Activated naive CD4-positive, alpha-beta T cell treated with anti-CD3 and anti-CD28 coated beads, Interleukin-2, amount 50 U/mL, for 24 hours (primary cell): Measurements from ENCODE around the gene CCM2.
"Not testable (repeated sequence)": the region's sequence is repeated elsewhere in the genome, so short reads cannot be mapped to it uniquely, and the experiment has no call there.

Experiments
- H3K27ac Mint-ChIP-seq: one replicate; pipeline ENCODE4 v1.8.0; 2021; ENCODE audit warnings: mild to moderate bottlenecking, mixed read lengths
- H3K27me3 Mint-ChIP-seq: one replicate; pipeline ENCODE4 v1.8.0; 2021; ENCODE audit warnings: mixed read lengths
- H3K36me3 Mint-ChIP-seq: one replicate; pipeline ENCODE4 v1.8.0; 2021; ENCODE audit warnings: mixed read lengths
- H3K4me1 Mint-ChIP-seq: one replicate; pipeline ENCODE4 v1.8.0; 2021; ENCODE audit warnings: mixed read lengths
- H3K4me3 Mint-ChIP-seq: one replicate; pipeline ENCODE4 v1.8.0; 2021; ENCODE audit warnings: mild to moderate bottlenecking, mixed read lengths
- H3K9me3 Mint-ChIP-seq: one replicate; pipeline ENCODE4 v1.8.0; 2021; ENCODE audit warnings: mixed read lengths

Gene CCM2

DNA sequence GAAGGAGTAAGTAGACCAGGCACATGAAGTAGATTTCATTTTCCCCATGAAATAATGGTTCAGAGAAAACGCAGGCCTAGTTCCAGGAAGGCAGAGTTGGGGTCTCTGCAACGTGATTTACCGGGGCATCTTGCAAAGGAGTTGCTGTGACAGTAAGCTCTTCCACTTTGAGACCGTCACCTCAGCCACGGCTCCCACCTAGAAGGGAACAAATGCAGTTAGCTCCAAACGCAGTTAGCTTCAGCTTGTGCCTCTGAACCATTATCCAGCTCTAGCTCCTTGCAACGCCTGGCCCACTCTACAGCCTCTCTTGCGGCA is 14.1 kb upstream of the CCM2 start:
- Mint-ChIP-seq H3K4me1 (peaks cover 53% of the 10 kb centered on the region), H3K36me3 (peaks cover 37% of the 10 kb centered on the region), H3K4me3 (peak overlapping the region; percentile 98), H3K9me3 (no peaks in the 10 kb centered on the region), H3K27ac (peak overlapping the region; percentile 100), H3K27me3 (no peaks in the 10 kb centered on the region)

DNA sequence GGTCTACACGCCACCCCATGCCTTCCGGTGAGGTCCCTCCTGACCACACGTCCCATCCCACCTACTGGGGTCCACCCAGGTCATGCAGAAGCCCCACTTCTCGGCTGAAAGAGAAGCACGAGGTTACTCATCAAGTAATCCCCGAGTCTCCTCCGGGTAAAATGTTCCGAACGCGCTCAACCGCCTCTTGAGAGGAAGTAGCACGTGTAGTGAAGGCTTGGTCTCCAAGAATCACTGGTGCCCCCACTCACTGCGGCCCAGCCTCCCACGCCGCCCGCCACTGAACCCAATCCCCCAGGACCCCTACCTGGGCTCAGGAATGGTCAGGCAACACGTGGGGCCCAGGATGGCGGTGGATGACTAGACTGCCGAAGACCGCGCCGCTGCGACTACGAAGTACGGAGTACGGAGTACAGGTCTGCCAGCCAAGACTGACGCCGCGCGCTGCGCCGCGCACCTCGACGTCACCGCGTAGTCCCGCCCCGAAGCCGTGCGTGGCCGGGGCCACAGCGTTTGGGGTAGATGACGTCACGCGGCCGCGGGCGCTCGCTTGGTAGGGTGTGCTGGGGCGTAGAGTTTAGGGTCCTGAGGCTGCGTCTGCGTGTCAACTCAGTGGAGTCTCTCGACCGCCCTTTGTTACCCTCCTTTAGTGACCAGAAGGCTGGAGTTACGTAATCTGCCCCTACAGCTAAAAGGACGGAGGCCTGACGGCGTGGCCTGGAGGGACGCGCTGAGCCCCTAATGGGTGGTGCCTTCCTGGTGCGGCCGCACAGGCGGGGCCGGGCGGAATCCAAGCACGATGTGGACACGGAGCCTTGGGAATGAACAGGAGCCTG is 13.6 kb upstream of the CCM2 start:
- Mint-ChIP-seq H3K27me3 (no peaks in the 10 kb centered on the region), H3K4me3 (peak overlapping the region; percentile 98), H3K9me3 (no peaks in the 10 kb centered on the region), H3K27ac (peak overlapping the region; percentile 100), H3K36me3 (peaks cover 36% of the 10 kb centered on the region), H3K4me1 (peaks cover 47% of the 10 kb centered on the region)

- H3K36me3 Mint-ChIP-seq, result peaks cover 35% of the 10 kb centered on the region
- no peaks in the 10 kb centered on the region for H3K27me3 Mint-ChIP-seq
- H3K4me1 Mint-ChIP-seq, result peaks cover 42% of the 10 kb centered on the region
- H3K27ac Mint-ChIP-seq, result no peak overlapping the region
- peak overlapping the region; percentile 98 for H3K4me3 Mint-ChIP-seq
- no peaks in the 10 kb centered on the region for H3K9me3 Mint-ChIP-seq
Measured at GRCh38 chr7:44987457-44987856, 12.5 kb upstream of the CCM2 start.

DNA sequence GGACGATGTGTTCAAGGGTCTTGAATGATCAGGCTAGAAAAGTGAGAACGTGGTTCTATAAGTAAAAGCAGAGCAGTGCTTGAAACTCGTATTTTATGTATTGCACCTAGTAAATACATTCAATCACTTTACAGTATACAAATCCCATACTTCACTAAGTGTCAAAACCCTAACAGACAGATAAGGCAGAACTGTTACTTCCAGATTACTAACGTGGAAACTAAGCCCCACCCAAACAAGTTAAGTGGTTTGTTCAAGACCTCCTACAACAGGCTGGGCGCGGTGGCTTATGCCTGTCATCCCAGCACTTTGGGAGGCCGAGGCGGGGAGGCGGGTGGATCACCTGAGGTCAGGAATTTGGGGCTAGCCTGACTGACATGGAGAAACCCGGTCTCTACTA is 12.0 kb upstream of the CCM2 start:
- Mint-ChIP-seq H3K36me3 (peaks cover 31% of the 10 kb centered on the region), H3K27ac (no peak overlapping the region), H3K27me3 (no peaks in the 10 kb centered on the region), H3K4me1 (peaks cover 36% of the 10 kb centered on the region), H3K9me3 (no peaks in the 10 kb centered on the region), H3K4me3 (peak overlapping the region; percentile 98)

DNA sequence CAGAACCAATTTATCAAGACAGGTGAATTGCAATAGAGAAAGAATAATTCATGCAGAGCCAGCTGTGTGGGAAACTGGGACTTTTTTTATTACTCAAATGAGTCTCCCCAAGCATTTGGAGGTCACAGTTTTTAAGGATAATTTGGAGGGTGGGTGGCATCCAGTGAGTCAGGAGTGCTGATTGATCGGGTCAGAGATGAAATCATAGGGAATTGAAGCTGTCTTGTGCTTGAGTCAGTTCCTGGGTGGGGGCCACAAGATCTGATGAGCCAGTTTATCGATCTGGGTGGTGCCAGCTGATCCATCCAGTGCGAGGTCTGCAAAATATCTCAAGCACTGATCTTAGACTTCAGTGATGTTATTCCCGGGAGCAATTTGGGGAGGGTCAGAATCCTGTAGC is 11.3 kb upstream of the CCM2 start:
- Mint-ChIP-seq H3K36me3 (peaks cover 24% of the 10 kb centered on the region), H3K4me3 (no peak overlapping the region), H3K9me3 (no peaks in the 10 kb centered on the region), H3K27ac (no peak overlapping the region), H3K27me3 (no peaks in the 10 kb centered on the region), H3K4me1 (peaks cover 29% of the 10 kb centered on the region)

DNA sequence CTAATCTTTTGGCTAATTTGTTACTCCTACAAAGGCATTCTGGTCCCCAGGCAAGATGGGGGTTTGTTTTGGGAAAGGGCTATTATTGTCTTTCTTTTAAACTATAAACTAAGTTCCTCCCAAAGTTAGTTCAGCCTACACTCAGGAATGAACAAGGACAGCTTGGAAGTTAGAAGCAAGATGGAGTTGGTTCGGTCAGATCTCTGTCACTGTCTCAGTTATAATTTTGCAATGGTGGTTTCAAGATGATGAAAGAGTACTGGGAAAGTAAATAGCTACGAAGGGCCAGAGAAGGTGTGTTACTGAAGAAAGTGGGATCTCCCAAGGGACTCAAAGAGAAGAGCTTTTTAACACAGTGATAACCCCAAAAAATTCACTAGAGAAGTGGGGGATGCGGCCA is 10.9 kb upstream of the CCM2 start:
- no peaks in the 10 kb centered on the region for H3K9me3 Mint-ChIP-seq
- H3K36me3 Mint-ChIP-seq, result peaks cover 21% of the 10 kb centered on the region
- no peak overlapping the region for H3K4me3 Mint-ChIP-seq
- no peak overlapping the region for H3K27ac Mint-ChIP-seq
- H3K27me3 Mint-ChIP-seq, result no peaks in the 10 kb centered on the region
- peaks cover 25% of the 10 kb centered on the region for H3K4me1 Mint-ChIP-seq

DNA sequence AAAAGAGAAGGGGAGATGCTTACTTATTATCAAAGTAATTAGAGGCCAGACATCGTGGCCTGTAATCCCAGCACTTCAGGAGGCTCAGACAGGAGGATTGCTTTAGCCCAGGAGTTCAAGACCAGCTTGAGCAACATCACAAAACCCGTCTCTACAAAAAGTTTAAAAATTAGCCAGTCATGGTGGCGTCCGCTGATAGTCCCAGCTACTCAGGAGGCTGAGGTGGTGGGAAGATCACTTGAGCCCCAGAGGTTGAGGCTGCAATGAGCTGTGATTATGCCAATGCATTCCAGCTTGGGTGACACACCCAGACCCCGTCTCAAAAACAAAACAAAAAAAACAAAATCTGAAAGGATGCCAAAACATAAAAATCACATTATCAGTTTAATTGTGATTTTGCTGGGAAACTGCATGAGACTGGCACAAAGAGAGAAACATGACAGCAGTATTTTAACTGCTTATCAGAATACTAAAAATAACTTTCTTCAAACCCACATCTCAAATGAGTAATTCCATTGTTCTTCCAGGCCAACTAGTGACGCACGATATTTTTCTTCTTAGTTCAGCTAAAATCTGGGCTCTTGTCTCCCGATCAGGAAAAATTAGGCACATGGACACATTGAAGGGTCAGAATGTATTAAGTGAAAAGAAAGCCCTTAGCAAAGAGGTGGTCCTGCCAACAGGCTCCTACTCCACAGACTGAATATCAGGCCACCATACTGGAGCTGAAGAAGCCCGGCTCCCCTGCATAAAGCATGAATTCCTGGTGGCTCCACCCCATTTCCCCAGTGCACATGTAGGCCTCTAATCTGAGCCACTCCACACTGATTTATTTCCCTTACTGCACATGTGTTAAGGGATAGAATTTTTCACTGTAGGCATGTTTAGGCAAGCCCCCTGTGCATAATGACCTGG is 9.6 kb upstream of the CCM2 start:
- Mint-ChIP-seq H3K9me3 (no peaks in the 10 kb centered on the region), H3K4me1 (peaks cover 26% of the 10 kb centered on the region), H3K27me3 (no peaks in the 10 kb centered on the region), H3K36me3 (peaks cover 8% of the 10 kb centered on the region), H3K27ac (no peak overlapping the region), H3K4me3 (no peak overlapping the region)

DNA sequence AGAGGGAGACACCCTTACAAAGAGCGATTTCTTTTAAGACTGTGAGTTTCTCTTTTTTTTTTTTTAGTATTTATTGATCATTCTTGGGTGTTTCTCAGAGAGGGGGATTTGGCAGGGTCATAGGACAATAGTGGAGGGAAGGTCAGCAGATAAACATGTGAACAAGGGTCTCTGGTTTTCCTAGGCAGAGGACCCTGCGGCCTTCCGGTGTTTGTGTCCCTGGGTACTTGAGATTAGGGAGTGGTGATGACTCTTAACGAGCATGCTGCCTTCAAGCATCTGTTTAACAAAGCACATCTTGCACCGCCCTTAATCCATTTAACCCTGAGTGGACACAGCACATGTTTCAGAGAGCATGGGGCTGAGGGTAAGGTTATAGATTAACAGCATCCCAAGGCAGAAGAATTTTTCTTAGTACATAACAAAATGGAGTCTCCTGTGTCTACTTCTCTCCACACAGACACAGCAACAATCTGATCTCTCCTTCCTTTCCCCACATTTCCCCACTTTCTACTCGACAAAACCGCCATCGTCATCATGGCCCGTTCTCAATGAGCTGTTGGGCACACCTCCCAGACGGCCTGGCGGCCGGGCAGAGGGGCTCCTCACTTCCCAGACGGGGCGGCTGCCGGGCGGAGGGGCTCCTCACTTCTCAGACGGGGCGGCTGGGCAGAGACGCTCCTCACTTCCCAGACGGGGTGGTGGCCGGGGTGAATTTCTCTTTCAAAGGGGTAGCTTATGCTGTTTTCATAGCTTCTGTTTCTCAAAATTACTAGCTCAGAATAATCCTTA is 7.8 kb upstream of the CCM2 start:
- H3K27me3 Mint-ChIP-seq, H3K9me3 Mint-ChIP-seq, H3K4me3 Mint-ChIP-seq, H3K27ac Mint-ChIP-seq, H3K36me3 Mint-ChIP-seq: not testable (repeated sequence)
- H3K4me1 Mint-ChIP-seq, result peaks cover 32% of the 10 kb centered on the region

DNA sequence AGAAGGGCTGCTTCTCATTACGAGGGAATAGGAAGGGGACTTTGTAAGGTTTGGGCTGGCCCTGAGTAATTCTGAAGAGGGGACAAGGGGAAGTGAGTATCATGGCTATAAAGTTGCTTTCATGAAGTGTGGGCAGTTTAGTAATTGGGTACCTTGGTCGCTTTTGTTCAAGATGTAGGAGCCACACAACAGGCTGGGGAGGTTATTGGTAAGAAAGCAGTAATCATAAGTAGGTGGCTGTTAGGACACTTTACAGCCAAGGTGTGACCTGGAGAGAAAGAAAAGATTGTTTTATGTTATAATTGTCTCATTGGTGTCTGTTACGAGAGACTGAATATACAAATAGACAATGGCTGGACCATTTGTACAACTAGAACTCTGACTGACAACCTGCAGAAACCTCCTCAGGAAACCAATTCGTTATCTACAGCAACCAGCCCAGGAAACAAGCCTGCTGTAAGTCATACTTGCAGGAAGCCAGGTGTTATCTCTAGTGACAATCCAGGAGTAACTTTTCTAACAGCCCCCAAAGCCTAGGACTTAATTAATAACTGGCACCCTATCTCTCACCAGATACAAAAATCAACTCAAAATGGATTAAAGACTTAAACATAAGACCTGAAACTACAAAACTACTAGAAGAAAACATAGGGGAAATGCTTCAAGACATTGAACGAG is 5.0 kb upstream of the CCM2 start:
- Mint-ChIP-seq H3K9me3 (no peaks in the 10 kb centered on the region), H3K4me1 (peaks cover 29% of the 10 kb centered on the region), H3K36me3 (no peaks in the 10 kb centered on the region), H3K27ac (peak overlapping the region; percentile 80), H3K27me3 (no peaks in the 10 kb centered on the region), H3K4me3 (peak overlapping the region; percentile 27)

- peak overlapping the region; percentile 36 for H3K4me3 Mint-ChIP-seq
Measured at GRCh38 chr7:44995555-44996493, 4.2 kb upstream of the CCM2 start.

DNA sequence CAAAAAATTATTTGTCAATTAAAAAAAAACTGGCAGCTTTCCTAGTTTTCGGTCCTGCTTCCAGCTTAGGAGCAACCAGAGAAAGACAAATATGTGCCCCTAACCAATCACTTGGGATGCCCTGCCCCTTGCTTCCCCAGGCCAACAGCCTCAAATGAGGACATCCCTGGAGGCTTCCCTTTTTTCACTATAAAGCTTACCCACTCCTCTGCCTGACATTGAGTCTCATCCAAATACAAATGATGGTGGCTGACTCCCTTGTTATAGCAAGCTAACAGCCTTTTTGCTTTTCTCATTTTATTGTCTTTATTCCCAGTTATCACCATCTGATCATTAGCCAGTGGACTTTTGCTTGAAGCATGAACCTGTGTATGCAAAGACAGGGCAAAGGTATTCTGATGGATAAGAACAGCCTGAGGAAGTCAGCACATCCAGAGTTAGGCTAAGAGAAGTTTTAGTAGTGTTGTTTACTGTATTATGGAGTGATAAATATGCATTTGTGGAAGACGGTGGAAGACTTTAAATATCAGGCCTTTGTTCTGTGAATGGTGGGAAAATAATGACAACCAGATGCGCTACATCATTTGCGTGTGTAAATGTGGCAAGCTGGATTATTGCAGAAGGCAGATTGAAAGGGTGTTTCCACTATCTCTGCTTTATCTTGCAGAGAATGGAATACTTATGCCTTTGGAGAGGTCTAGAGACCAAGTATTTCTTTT is 1.7 kb upstream of the CCM2 start:
- peak overlapping the region; percentile 45 for H3K4me3 Mint-ChIP-seq
- H3K9me3 Mint-ChIP-seq, result no peaks in the 10 kb centered on the region
- peaks cover 42% of the 10 kb centered on the region for H3K4me1 Mint-ChIP-seq
- H3K27ac Mint-ChIP-seq, result peak overlapping the region; percentile 15
- no peaks in the 10 kb centered on the region for H3K27me3 Mint-ChIP-seq
- peaks cover 6% of the 10 kb centered on the region for H3K36me3 Mint-ChIP-seq

More at GRCh38 chr7:44995555-44996493, 4.2 kb upstream of the CCM2 start:
- H3K4me1 Mint-ChIP-seq, result peaks cover 29% of the 10 kb centered on the region
- H3K9me3 Mint-ChIP-seq, result no peaks in the 10 kb centered on the region
- H3K36me3 Mint-ChIP-seq, result no peaks in the 10 kb centered on the region
- no peaks in the 10 kb centered on the region for H3K27me3 Mint-ChIP-seq
- H3K27ac Mint-ChIP-seq, result peak overlapping the region; percentile 80

- H3K4me1 Mint-ChIP-seq, result peaks cover 47% of the 10 kb centered on the region
- peak overlapping the region; percentile 98 for H3K27ac Mint-ChIP-seq
- peak overlapping the region; percentile 91 for H3K4me3 Mint-ChIP-seq
- H3K9me3 Mint-ChIP-seq, result no peaks in the 10 kb centered on the region
- peaks cover 6% of the 10 kb centered on the region for H3K36me3 Mint-ChIP-seq
- H3K27me3 Mint-ChIP-seq, result no peaks in the 10 kb centered on the region
Measured at GRCh38 chr7:44999245-45000092, 532 bp upstream of the CCM2 start.

- Mint-ChIP-seq H3K27ac (peak overlapping the region; percentile 98), H3K27me3 (no peaks in the 10 kb centered on the region), H3K4me3 (peak overlapping the region; percentile 95), H3K36me3 (peaks cover 11% of the 10 kb centered on the region), H3K4me1 (peaks cover 43% of the 10 kb centered on the region), H3K9me3 (no peaks in the 10 kb centered on the region)
Measured at GRCh38 chr7:45001138-45001694, 1.2 kb downstream of the CCM2 start.
